D341Med (cell line): ENCODE measurements around the gene C19orf53.
"Not testable (repeated sequence)": the region's sequence is repeated elsewhere in the genome, so short reads cannot be mapped to it uniquely, and the experiment has no call there.

Experiments
- DNase-seq: peaks from one replicate; pipeline ENCODE4 v3.0.0; 2012; ENCODE audit warnings: low spot score

C19orf53 gene

GRCh38 chr19:13774217-13775191 lies at the start of gene C19orf53:
Gene C19orf53 (plus strand): TSS chr19:13774456. CDS start chr19:13774478, 22 bp downstream.
- peak; percentile 94 for DNase-seq

GRCh38 chr19:13726323-13726722 lies 47.9 kb upstream of the C19orf53 start:
- no peak for DNase-seq

- no peak for DNase-seq
Measured at GRCh38 chr19:13727798-13728197, 46.5 kb upstream of the C19orf53 start.

GRCh38 chr19:13729859-13730258 lies 44.4 kb upstream of the C19orf53 start:
- no peak for DNase-seq

- peak; percentile 99 for DNase-seq
Measured at GRCh38 chr19:13731147-13731964, 42.9 kb upstream of the C19orf53 start.

- no peak for DNase-seq
Measured at GRCh38 chr19:13732337-13732736, 41.9 kb upstream of the C19orf53 start.

- DNase-seq = no peak
Measured at GRCh38 chr19:13734751-13735150, 39.5 kb upstream of the C19orf53 start.

GRCh38 chr19:13738073-13738472 lies 36.2 kb upstream of the C19orf53 start:
- DNase-seq = no peak

- no peak for DNase-seq
Measured at GRCh38 chr19:13741893-13742292, 32.4 kb upstream of the C19orf53 start.

- DNase-seq = no peak
Measured at GRCh38 chr19:13742756-13743155, 31.5 kb upstream of the C19orf53 start.

GRCh38 chr19:13744174-13744573 lies 30.1 kb upstream of the C19orf53 start:
- no peak for DNase-seq

GRCh38 chr19:13747098-13747453 lies 27.2 kb upstream of the C19orf53 start:
- no peak for DNase-seq

GRCh38 chr19:13748169-13748828 lies 26.0 kb upstream of the C19orf53 start:
- DNase-seq = no peak

- DNase-seq = no peak
Measured at GRCh38 chr19:13751436-13751835, 22.8 kb upstream of the C19orf53 start.

GRCh38 chr19:13753622-13754021 lies 20.6 kb upstream of the C19orf53 start:
- not testable (repeated sequence) for DNase-seq

- no peak for DNase-seq
Measured at GRCh38 chr19:13756210-13756609, 18.0 kb upstream of the C19orf53 start.

- no peak for DNase-seq
Measured at GRCh38 chr19:13757805-13758772, 16.2 kb upstream of the C19orf53 start.

- DNase-seq = no peak
Measured at GRCh38 chr19:13758795-13759194, 15.5 kb upstream of the C19orf53 start.

GRCh38 chr19:13761423-13761822 lies 12.8 kb upstream of the C19orf53 start:
- no peak for DNase-seq

- DNase-seq = no peak
Measured at GRCh38 chr19:13762635-13763235, 11.5 kb upstream of the C19orf53 start.

GRCh38 chr19:13763265-13763664 lies 11.0 kb upstream of the C19orf53 start:
- DNase-seq = no peak
